HCT116 (cell line): ENCODE data around the gene DHCR24. TPM values are rescaled to one million over a fixed set of nuclear protein-coding genes. Genes with fewer than 3 reads are reported as not detected.

Experiments
- ATAC-seq: fragments of 200-7000 bp; cut with Tn5 transposase; 2 replicates; pipeline ENCODE4 v1.9.1; 2020; ENCODE audit warnings: mild to moderate bottlenecking, moderate library complexity
- BruUV-seq: library from RNA; stranded (reverse); fragments of 400-500 nt; replicated peaks from 2 replicates; lab custom pipeline; 2021; lab: Mats Ljungman, UMichigan
- CTCF ChIA-PET: fragments of 300-600 bp; sonication (Branson Sonifier 250); formaldehyde crosslinking; loops from one replicate; lab custom pipeline; 2021; ENCODE audit warnings: antibody characterized with exemption; lab: Charles Lee
- POLR2A ChIA-PET: fragments of 300-600, 350-600 bp; sonication (Branson Sonifier 250); formaldehyde crosslinking; loops from one replicate; lab custom pipeline; 2021; ENCODE audit warnings: antibody characterized with exemption; lab: Charles Lee
- RAD21 ChIA-PET, 2 experiments: fragments of 300-600 bp; sonication (Branson Sonifier 250); formaldehyde crosslinking; loops; one replicate each; lab custom pipeline; 2023; ENCODE audit warnings: low total read pairs in 2 of 2; ENCODE audit not compliant: uncharacterized antibody in 2 of 2, unreplicated experiment in 2 of 2, low non-redundant PET in 1 of 2; lab: Charles Lee
- DNase-seq: peaks from one replicate; pipeline ENCODE4 v3.0.0-alpha.2; 2010; ENCODE audit warnings: low read depth, low spot score
- H2AFZ ChIP-seq: fragments of 200-600 bp; shearing (Covaris generic), sonication (generic); 2 replicates; pipeline ENCODE4 v1.6.1; 2017; ENCODE audit warnings: low read depth, mixed run types, mixed read lengths, antibody characterized with exemption, low read length; ENCODE audit not compliant: poor library complexity, severe bottlenecking
- H3K27ac ChIP-seq: 2 replicates; pipeline ENCODE4 v1.5.1; 2012; ENCODE audit warnings: low read depth, low read length
- H3K27me3 ChIP-seq: fragments of 200-600 bp; sonication (generic); 2 replicates; pipeline ENCODE4 v1.6.1; 2016; ENCODE audit warnings: mixed run types, low read length, mixed read lengths; ENCODE audit not compliant: insufficient read depth
- H3K36me3 ChIP-seq, 2 experiments: fragments of 200-500 bp in 1 of 2; fragments of 200-600 bp in 1 of 2; sonication (Bioruptor generic) in 1 of 2; sonication (generic) in 1 of 2; 2 replicates each; pipeline versions ENCODE4 v1.5.1 to v1.6.1; 2014 to 2016; ENCODE audit warnings: low read length in 2 of 2, inconsistent platforms in 1 of 2, mixed read lengths in 1 of 2, mixed run types in 1 of 2; ENCODE audit not compliant: insufficient read depth in 2 of 2, control insufficient read depth in 1 of 2
- H3K4me1 ChIP-seq, 2 experiments: fragments of 200-600 bp in 1 of 2; sonication (generic) in 1 of 2; 2 replicates each; pipeline versions ENCODE4 v1.5.1 to v1.6.1; 2012 to 2017; ENCODE audit warnings: low read length in 2 of 2, inconsistent platforms in 1 of 2, mild to moderate bottlenecking in 1 of 2, mixed read lengths in 1 of 2, mixed run types in 1 of 2, moderate library complexity in 1 of 2; ENCODE audit not compliant: insufficient read depth in 2 of 2, control insufficient read depth in 1 of 2
- H3K4me2 ChIP-seq: fragments of 200-600 bp; sonication (generic); 2 replicates; pipeline ENCODE4 v1.6.1; 2017; ENCODE audit warnings: mixed run types, low read length, mixed read lengths
- H3K4me3 ChIP-seq, 2 experiments: fragments of 200-600 bp in 1 of 2; sonication (generic) in 1 of 2; replicated peaks in 1 of 2; 2 replicates each; pipeline ENCODE4 v1.5.1; 2011 to 2016; ENCODE audit warnings: low read length in 2 of 2, control low read depth in 1 of 2, low read depth in 1 of 2, mild to moderate bottlenecking in 1 of 2, mixed read lengths in 1 of 2, mixed run types in 1 of 2
- H3K79me2 ChIP-seq: fragments of 200-600 bp; sonication (generic); 2 replicates; pipeline ENCODE4 v1.6.1; 2017; ENCODE audit warnings: mild to moderate bottlenecking, mixed run types, low read length, moderate library complexity, mixed read lengths; ENCODE audit not compliant: insufficient read depth
- H3K9ac ChIP-seq: fragments of 200-600 bp; sonication (generic); 2 replicates; pipeline ENCODE4 v1.6.1; 2016; ENCODE audit warnings: low read length, mixed read lengths
- H3K9me2 ChIP-seq: fragments of 200-600 bp; sonication (generic), shearing (Covaris generic); 2 replicates; pipeline ENCODE4 v1.6.1; 2017; ENCODE audit warnings: mixed run types, mild to moderate bottlenecking, moderate library complexity; ENCODE audit not compliant: insufficient read depth
- H3K9me3 ChIP-seq, 2 experiments: fragments of 200-500 bp in 1 of 2; fragments of 200-600 bp in 1 of 2; sonication (Bioruptor generic) in 1 of 2; sonication (generic) in 1 of 2; 2 replicates each; pipeline ENCODE4 v1.6.1; 2014 to 2017; ENCODE audit warnings: low read length in 2 of 2, mixed read lengths in 2 of 2, inconsistent platforms in 1 of 2, low read depth in 1 of 2, mild to moderate bottlenecking in 1 of 2, mixed run types in 1 of 2, moderate library complexity in 1 of 2; ENCODE audit not compliant: control insufficient read depth in 1 of 2, insufficient read depth in 1 of 2
- H4K20me1 ChIP-seq: fragments of 200-600 bp; sonication (generic), shearing (Covaris generic); 2 replicates; pipeline ENCODE4 v1.6.1; 2017; ENCODE audit warnings: mixed run types, mild to moderate bottlenecking, moderate library complexity; ENCODE audit not compliant: insufficient read depth
- CBX3 ChIP-seq: IDR thresholded peaks from 2 replicates; pipeline ENCODE4 v1.6.1; 2012; ENCODE audit warnings: low read depth
- FOSL1 ChIP-seq: IDR thresholded peaks from 2 replicates; pipeline ENCODE4 v1.6.1; 2012; ENCODE audit warnings: low read depth
- SP1 ChIP-seq: IDR thresholded peaks from 2 replicates; pipeline ENCODE4 v1.6.1; 2012; ENCODE audit warnings: low read depth
- SRF ChIP-seq: IDR thresholded peaks from 2 replicates; pipeline ENCODE4 v1.6.1; 2012; ENCODE audit warnings: low read depth
- TCF7L2 ChIP-seq: IDR thresholded peaks from 2 replicates; pipeline ENCODE4 v1.7.0; 2011; ENCODE audit warnings: borderline replicate concordance, inconsistent platforms; ENCODE audit not compliant: insufficient read depth, insufficient read length; ENCODE audit errors: extremely low read depth
- ZBTB33 ChIP-seq: IDR thresholded peaks from 2 replicates; pipeline ENCODE4 v1.6.1; 2011; ENCODE audit warnings: mild to moderate bottlenecking, low read length, moderate library complexity; ENCODE audit not compliant: insufficient replicate concordance; ENCODE audit errors: extremely low read depth
- intact Hi-C: fragments of 100-400 bp; cut with micrococcal nuclease; formaldehyde crosslinking; loops from 2 replicates; pipeline ENCODE4 v1.10.0; 2022
- total RNA-seq: library from RNA; stranded (reverse); gene quantifications from one replicate; pipeline ENCODE4 v1.2.1, GENCODE V29; 2021; ENCODE audit not compliant: unreplicated experiment
- TF ChIP-seq, protein P1 (sequence below): IDR thresholded peaks from 2 replicates; pipeline ENCODE4 v1.6.1; 2012
- TF ChIP-seq, protein P2 (sequence below): IDR thresholded peaks from 2 replicates; pipeline ENCODE4 v1.6.1; 2012; ENCODE audit warnings: low read depth

Gene DHCR24
- total RNA-seq, 1 experiment from 2014 or later, result 132 TPM

DNA sequence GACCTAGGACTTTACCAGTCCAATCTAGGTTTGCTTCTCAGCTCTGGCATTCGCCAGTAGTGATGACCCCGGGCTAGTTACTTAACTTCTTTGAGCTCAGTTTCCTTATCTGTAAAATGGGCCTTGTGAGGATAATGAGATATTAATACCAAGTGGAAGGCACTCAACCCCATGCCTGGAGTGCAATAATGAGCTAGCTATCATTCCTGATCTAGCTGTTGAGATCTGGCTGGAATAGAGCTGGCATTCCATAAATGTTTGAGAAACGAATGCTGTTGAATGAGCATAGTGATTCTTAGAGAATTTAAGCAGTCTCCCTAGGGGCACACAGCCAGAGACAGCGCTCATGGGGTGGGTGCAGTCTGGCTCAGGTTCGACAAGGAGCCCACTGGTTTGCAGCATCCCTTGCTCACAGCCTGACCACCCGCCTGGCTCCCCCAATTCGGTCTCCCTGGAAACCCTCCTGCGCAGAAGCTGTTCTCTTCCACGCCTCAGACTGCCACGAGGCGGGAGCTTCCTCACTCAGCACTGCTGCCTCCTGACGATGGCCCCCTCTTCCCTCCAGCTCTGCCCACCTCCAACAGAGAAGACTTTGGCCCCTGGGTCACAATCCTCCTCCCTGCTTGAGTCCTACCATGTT lies 32.5 kb downstream of the DHCR24 start:
- Histone ChIP-seq H3K36me3 (peaks cover 28 to 53% of the 10 kb centered on the region in 2 experiments), H3K9me3 (no peaks in the 10 kb centered on the region), H3K4me2 (no peak overlapping the region), H3K4me1 (peaks cover 28 to 42% of the 10 kb centered on the region in 2 experiments), H3K27ac (no peak overlapping the region), H3K9ac (no peak overlapping the region), H3K9me2 (no peaks in the 10 kb centered on the region), H3K79me2 (no peaks in the 10 kb centered on the region), H4K20me1 (no peaks in the 10 kb centered on the region; the same call in 1 of the 2 replicates), H3K27me3 (no peaks in the 10 kb centered on the region), H3K4me3 (no peak overlapping the region), H2AFZ (no peak overlapping the region)
- no TSS peak for BruUV-seq
- DNase-seq, result no peak
- ChIA-PET CTCF (no interaction called here), RAD21 (no interaction called here), POLR2A (no interaction called here)
- ATAC-seq, result no peak
- intact Hi-C loops, result no loop called here
- TF ChIP-seq FOSL1, result no peak
- TF ChIP-seq SRF, result no peak
- TF ChIP-seq, protein P1, sequence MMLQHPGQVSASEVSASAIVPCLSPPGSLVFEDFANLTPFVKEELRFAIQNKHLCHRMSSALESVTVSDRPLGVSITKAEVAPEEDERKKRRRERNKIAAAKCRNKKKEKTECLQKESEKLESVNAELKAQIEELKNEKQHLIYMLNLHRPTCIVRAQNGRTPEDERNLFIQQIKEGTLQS, result no peak
- TF ChIP-seq, protein P2, sequence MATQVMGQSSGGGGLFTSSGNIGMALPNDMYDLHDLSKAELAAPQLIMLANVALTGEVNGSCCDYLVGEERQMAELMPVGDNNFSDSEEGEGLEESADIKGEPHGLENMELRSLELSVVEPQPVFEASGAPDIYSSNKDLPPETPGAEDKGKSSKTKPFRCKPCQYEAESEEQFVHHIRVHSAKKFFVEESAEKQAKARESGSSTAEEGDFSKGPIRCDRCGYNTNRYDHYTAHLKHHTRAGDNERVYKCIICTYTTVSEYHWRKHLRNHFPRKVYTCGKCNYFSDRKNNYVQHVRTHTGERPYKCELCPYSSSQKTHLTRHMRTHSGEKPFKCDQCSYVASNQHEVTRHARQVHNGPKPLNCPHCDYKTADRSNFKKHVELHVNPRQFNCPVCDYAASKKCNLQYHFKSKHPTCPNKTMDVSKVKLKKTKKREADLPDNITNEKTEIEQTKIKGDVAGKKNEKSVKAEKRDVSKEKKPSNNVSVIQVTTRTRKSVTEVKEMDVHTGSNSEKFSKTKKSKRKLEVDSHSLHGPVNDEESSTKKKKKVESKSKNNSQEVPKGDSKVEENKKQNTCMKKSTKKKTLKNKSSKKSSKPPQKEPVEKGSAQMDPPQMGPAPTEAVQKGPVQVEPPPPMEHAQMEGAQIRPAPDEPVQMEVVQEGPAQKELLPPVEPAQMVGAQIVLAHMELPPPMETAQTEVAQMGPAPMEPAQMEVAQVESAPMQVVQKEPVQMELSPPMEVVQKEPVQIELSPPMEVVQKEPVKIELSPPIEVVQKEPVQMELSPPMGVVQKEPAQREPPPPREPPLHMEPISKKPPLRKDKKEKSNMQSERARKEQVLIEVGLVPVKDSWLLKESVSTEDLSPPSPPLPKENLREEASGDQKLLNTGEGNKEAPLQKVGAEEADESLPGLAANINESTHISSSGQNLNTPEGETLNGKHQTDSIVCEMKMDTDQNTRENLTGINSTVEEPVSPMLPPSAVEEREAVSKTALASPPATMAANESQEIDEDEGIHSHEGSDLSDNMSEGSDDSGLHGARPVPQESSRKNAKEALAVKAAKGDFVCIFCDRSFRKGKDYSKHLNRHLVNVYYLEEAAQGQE, result no peak
- no peak for TF ChIP-seq TCF7L2
- no peak for TF ChIP-seq ZBTB33
- no peak for TF ChIP-seq SP1
- TF ChIP-seq CBX3, result no peak
